ENCODE data around the gene CDC14A.

CDC14A gene

DNA sequence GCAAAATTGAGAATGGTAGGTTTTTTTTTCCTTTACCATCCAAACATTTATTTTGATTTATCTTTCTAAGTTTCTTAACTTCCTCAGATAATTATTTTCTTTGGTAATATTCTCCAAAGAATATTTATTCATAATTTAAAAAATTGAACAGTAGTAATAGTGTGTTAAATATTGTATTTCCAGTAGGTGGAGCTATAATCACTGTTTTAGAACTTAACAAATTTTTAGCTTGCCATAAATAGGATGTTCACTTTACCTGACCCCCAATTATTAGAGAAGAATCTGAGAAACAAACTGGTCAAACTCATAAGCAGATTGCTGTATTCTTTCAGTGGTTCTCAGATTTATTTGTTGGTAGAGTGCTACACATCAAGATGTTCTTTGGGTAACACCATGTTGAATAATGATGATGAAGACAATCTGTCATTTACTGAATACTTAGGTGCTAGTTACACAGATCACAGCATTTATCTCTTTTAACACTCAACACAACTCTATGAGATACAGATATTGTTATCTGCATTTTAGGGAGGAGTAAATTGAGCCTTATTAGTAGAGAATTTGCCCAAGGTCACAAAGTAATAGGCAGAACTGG is 103.3 kb downstream of the CDC14A start:
- no peak for DNase-seq

DNA sequence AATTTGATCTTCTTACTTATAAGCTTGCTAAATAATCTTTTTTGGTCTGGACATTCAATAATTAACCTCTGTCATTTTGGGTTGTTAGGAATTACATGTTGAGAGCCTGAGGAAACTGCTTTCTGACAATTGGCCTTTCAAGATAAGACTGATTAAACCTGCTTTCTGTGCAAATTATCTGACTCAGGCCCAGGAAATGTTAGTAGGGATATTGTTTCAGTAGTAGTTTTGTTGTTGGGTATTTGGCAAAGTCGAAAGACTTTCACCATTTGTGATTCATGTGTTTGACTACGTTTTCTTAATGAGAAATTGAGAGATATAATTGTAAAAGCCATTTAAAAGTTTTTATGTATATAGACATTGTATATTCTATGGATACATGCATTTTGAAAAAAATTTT is 104.6 kb downstream of the CDC14A start:
- DNase-seq = no peak

- DNase-seq = no peak
Observed at GRCh38 chr1:100457683-100458082, 105.4 kb downstream of the CDC14A start.

DNA sequence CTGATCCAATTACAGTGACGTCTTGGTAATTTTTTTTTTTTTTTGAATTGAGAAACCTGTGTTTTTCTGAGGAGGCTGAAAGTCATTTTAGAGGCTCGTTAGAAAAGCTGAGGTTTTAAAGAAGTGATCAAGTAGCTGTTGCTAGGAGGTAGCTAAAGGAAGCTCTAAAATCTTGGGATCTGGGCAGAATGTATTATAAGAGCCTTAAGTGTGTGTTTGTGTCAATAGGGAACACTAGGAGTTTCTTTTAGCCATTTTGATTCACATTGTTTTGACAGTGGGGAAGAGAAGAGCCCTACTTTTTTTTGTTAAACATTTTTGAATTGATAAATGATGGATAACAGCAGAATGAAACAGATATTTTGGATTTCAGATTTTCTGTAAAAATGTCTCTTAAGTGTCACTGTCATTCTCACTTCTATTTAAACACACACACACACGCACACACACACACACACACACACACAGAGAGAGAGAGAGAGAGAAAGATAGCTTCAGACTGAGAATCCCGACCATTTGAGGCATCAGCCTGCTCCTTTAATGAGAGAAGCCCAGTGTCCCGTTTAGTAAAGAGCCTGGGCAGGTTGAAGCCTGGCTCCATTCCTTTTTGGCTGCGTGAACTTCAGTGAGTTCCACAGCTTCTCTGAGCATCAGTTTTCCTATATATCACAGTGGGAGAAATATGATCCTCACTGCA is 106.5 kb downstream of the CDC14A start:
- DNase-seq = no peak

DNA sequence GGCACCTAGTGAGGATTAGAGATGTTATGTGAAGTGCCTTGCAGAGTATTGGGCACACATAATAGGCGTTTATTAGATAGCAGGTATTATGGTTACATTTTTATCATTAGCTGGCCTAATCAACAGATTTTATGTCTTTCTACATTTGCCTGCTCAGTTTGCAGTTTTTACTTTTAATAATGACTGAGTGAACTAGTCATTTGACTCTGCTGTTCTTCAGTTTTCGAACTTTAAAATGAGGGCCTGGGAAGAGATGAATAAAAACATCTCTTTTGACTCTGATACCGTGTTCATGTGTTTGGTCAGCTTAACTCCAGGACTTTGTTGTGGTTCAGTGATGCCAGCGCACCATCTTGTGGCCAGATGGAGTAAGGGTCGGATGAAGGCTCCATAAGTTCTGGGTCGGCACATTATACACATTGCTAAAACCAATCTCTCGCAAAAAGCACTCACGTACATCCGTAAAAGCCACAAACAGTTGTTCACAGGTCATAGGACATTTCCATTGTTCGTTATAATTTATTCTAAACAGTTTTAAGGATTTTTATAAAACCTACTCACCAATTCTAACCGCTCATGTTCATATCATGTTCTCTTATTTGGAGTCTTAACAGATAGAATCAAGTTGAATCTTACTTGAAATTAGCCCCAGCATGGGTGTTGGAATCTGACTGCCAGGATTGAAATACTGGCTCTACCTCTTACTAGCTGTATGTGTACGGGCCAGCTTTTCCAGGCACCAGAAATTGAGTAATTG is 107.2 kb downstream of the CDC14A start:
- peak; percentile 78 for DNase-seq

DNA sequence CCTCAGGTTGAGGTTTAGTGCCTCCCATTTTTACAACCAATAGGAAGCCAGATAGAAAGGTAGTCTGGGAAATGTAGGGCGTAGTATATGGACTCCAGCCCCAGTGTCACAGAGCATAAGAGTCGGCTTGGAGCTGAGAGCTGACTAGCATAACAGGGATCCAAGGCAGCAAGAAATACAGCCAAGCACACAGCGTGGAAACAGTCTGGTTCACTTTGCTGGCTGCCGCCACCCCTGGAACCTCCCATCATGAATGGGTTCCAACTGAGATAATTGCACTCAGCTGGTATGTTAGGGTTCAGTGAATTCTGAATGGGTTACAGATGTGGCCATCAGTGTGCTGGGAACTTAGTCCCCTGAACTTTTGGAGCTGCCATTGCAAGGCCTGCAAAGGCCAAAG is 108.9 kb downstream of the CDC14A start:
- no peak for DNase-seq

GRCh38 chr1:100462326-100463025 is 110.2 kb downstream of the CDC14A start:
- no peak for DNase-seq

GRCh38 chr1:100463791-100464424 is 111.6 kb downstream of the CDC14A start:
- peak; percentile 74 for DNase-seq

- no peak for DNase-seq
Observed at GRCh38 chr1:100469578-100469977, 117.3 kb downstream of the CDC14A start.

- no peak for DNase-seq
Observed at GRCh38 chr1:100474834-100475233, 122.5 kb downstream of the CDC14A start.

DNA sequence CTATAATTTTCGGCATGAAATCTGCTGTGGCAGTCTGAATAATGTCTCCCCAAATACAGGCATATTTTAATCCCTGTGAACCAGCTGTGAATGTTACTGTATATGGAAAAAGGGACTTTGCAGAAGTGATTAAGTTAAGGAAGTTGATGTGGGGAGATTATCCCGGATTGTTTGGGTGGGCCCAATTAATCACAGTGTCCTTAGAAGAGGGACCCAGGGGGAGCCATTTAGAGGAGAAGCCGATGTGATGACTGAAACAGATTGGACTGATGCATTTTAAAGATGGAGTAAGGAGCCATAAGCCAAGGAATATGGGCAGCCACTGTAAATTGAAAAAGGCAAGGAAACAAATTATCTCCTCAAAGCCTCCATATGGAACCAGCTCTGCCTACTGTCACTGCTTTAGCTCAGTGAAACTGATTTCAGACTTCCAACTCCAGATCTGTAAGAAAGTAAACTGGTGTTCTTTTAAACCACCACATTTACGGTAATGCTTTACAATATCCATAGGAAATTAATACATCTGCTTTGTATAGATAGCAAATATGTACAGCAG is 124.5 kb downstream of the CDC14A start:
- DNase-seq = no peak

- DNase-seq = no peak
Observed at GRCh38 chr1:100478816-100479215, 126.5 kb downstream of the CDC14A start.

DNA sequence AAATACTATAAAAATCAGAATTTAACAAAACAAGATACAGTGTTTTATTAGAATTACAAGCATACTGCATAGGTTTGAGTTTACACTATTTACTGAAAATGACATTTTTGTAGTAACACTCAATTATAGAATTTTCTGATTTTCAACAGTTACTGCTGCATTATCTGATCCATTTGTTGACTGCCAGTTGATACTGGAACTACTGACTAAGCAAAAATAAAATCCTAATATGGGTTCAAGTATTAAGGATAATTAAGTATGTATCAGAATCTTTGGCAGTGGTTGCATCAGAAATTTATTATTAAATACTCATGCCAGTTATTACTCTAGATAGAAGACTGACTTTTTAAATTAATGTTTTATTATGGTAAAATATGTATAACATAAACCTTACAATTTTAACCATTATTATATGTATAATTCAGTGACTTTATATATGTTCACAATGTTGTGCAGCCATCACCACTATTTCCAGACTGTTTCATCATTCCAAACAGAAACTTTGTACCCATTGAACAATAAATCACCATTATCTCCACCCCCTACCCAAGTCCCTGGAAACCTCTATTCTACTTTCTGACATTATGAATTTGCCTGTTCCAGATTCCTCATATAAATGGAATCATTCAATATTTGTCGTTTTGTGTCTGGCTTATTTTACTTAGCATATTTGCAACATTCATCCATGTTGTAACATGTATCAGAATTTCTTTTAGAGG is 127.5 kb downstream of the CDC14A start:
- DNase-seq = no peak

GRCh38 chr1:100481303-100481702 is 129.0 kb downstream of the CDC14A start:
- DNase-seq = no peak

GRCh38 chr1:100482167-100482566 is 129.9 kb downstream of the CDC14A start:
- DNase-seq = no peak

DNA sequence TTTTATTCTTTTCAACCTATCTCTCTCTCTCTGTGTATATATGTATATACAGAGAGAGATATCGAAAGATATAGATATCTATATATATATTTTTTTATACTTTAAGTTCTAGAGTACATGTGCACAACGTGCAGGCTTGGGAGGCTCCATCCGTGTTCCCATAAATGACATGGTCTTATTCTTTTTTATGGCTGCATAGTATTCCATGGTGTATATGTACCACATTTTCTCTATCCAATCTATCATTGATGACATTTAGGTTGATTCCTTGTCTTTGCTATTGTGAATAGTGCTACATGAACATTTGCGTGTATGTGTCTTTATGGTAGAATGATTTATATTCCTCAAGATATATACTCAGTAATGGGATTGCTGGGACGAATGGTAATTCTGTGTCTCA is 130.4 kb downstream of the CDC14A start:
- DNase-seq = no peak

DNA sequence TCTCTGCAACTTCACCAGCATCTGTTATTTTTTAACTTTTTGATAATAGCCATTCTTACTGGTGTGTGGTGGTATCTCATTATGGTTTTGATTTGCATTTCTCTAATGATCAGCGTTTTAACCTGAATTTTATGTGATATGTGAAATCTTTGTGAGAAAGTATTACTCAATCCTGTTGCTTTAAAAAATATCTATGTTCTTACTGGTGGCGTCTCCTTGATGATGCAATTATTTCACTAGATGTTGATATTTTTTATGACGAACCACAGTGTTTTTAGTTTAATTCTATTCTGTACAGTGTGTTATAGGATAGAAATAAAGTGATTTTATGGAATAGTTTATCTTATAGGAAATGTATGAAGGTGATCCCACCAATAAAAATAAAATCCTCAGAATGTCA is 130.9 kb downstream of the CDC14A start:
- no peak for DNase-seq

DNA sequence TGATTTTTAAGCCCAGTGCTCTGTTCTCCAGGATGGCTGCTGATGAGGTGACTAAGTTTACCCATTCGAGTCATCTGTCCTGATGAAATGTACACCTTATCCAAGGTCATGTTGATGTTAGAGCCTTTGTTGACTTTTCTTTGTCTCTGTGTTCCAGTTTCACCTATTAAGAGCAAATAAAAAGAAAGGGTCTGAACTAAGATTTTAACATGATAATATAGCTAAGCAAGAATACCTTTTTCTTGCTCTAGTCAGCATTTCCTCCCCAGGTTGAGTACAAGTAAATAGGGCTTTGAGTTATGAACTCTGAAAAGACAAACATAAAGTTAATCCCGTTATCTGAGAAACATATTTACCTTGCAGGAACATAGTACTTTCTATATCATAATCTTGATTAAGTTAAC is 133.6 kb downstream of the CDC14A start:
- DNase-seq = no peak

- DNase-seq = no peak
Observed at GRCh38 chr1:100494393-100495084, 142.2 kb downstream of the CDC14A start.

GRCh38 chr1:100496896-100497295 is 144.6 kb downstream of the CDC14A start:
- DNase-seq = no peak

GRCh38 chr1:100497796-100498195 is 145.5 kb downstream of the CDC14A start:
- DNase-seq = no peak
